Measurements from ENCODE around the gene WWOX. TPM values are rescaled to one million over a fixed set of nuclear protein-coding genes. Genes with fewer than 3 reads are reported as not detected.

WWOX gene
- total RNA-seq, 3 donors from 2014 or later (not counting 1 experiment from before 2014, with no cell fraction given) = 21.0 to 29.8 (median 27.0) TPM

GRCh38 chr16:78118469-78119025 is 19.1 kb downstream of the WWOX start:
- no peak for ATAC-seq
- 100% methylated on average over 2 of the region's 4 CpGs for WGBS (ENCODE audit: insufficient coverage)
- Mint-ChIP-seq H3K27ac (no peak overlapping the region), H3K9me3 (no peaks in the 10 kb centered on the region), H3K27me3 (ENCODE audit: low read depth in 2 of 2) (no peaks in the 10 kb centered on the region), H3K4me3 (no peak overlapping the region), H3K4me1 (peaks cover 5 to 11% of the 10 kb centered on the region in 2 donors), H3K36me3 (peaks cover 19% of the 10 kb centered on the region)
- Histone ChIP-seq H3K9me3 (ENCODE audit: control insufficient read depth, insufficient read depth, low read length) (no peaks in the 10 kb centered on the region), H3K36me3 (ENCODE audit: control insufficient read depth, insufficient read depth, low read length) (peaks cover 7% of the 10 kb centered on the region), H3K27me3 (ENCODE audit: control insufficient read depth, insufficient read depth, low read length) (no peaks in the 10 kb centered on the region), H3K27ac (ENCODE audit: low read length) (no peak overlapping the region), H3K4me1 (ENCODE audit: control insufficient read depth, insufficient read depth, low read length) (no peaks in the 10 kb centered on the region), H3K4me3 (ENCODE audit: low read length) (no peak overlapping the region)
- DNase-seq = no peak
- no peak for TF ChIP-seq CTCF (IDR thresholded peaks at IDR 0.05)
- intact Hi-C loops (cut with micrococcal nuclease) = no loop called here

- Mint-ChIP-seq H3K27ac (peak overlapping the region; percentile 8 to 17), H3K4me1 (peaks cover 5% of the 10 kb centered on the region in 2 donors), H3K9me3 (no peaks in the 10 kb centered on the region), H3K4me3 (no peak overlapping the region), H3K36me3 (peaks cover 19% of the 10 kb centered on the region), H3K27me3 (ENCODE audit: low read depth in 2 of 2) (no peaks in the 10 kb centered on the region)
- Histone ChIP-seq H3K27ac (ENCODE audit: low read length) (no peak overlapping the region), H3K9me3 (ENCODE audit: control insufficient read depth, insufficient read depth, low read length) (no peaks in the 10 kb centered on the region), H3K36me3 (ENCODE audit: control insufficient read depth, insufficient read depth, low read length) (no peaks in the 10 kb centered on the region), H3K4me3 (ENCODE audit: low read length) (no peak overlapping the region), H3K4me1 (ENCODE audit: control insufficient read depth, insufficient read depth, low read length) (no peaks in the 10 kb centered on the region), H3K27me3 (ENCODE audit: control insufficient read depth, insufficient read depth, low read length) (no peaks in the 10 kb centered on the region)
- ATAC-seq = peak; percentile 79 to 91 (median 89)
- intact Hi-C loops (cut with micrococcal nuclease) = loop anchor here (1.0 to 5.0 kb wide), 3 partner anchors 112 to 649 kb away; no protein-coding TSS in a partner anchor
- WGBS (ENCODE audit: insufficient coverage) = 41% methylated on average over 3 of the region's 4 CpGs
- DNase-seq = peak in 1 of 2 donors; percentile 66
- TF ChIP-seq CTCF (IDR thresholded peaks at IDR 0.05) = peak; percentile 73
These were observed 23.4 kb downstream of the WWOX start for GRCh38 chr16:78122774-78123315.

- Mint-ChIP-seq H3K4me3 (no peak overlapping the region), H3K9me3 (no peaks in the 10 kb centered on the region), H3K27me3 (ENCODE audit: low read depth in 2 of 2) (no peaks in the 10 kb centered on the region), H3K4me1 (peaks cover 5% of the 10 kb centered on the region in 2 donors), H3K27ac (no peak overlapping the region), H3K36me3 (peaks cover 6% of the 10 kb centered on the region)
- WGBS (ENCODE audit: insufficient coverage) = 92% methylated on average over 13 of the region's 15 CpGs
- DNase-seq = no peak
- intact Hi-C loops (cut with micrococcal nuclease) = no loop called here
- Histone ChIP-seq H3K4me3 (ENCODE audit: low read length) (no peak overlapping the region), H3K27me3 (ENCODE audit: control insufficient read depth, insufficient read depth, low read length) (no peaks in the 10 kb centered on the region), H3K4me1 (ENCODE audit: control insufficient read depth, insufficient read depth, low read length) (no peaks in the 10 kb centered on the region), H3K9me3 (ENCODE audit: control insufficient read depth, insufficient read depth, low read length) (no peaks in the 10 kb centered on the region), H3K36me3 (ENCODE audit: control insufficient read depth, insufficient read depth, low read length) (no peaks in the 10 kb centered on the region), H3K27ac (ENCODE audit: low read length) (no peak overlapping the region)
- no peak for ATAC-seq
- TF ChIP-seq CTCF (IDR thresholded peaks at IDR 0.05) = no peak
These were observed 25.8 kb downstream of the WWOX start for GRCh38 chr16:78125112-78125844.

Measured in natural killer cell (primary cell).